HG02763 (cell line): ENCODE measurements around the gene FAM228A.
"Not testable (repeated sequence)": the region's sequence is repeated elsewhere in the genome, so short reads cannot be mapped to it uniquely, and the experiment has no call there.

Source experiments
- ATAC-seq: cut with Tn5 transposase; IDR thresholded peaks from one replicate; pipeline ENCODE4 v1.9.1; 2021; ENCODE audit warnings: mild to moderate bottlenecking, moderate library complexity; ENCODE audit not compliant: unreplicated experiment

FAM228A gene

GRCh38 chr2:24174851-24175277, at the start of gene FAM228A:
Gene FAM228A, plus strand, starts transcription at chr2:24175053. Its CDS starts 428 bp downstream, at chr2:24175481.
- no peak for ATAC-seq

- ATAC-seq = no peak
These were observed 48.9 kb upstream of the FAM228A start for GRCh38 chr2:24125956-24126355.

DNA sequence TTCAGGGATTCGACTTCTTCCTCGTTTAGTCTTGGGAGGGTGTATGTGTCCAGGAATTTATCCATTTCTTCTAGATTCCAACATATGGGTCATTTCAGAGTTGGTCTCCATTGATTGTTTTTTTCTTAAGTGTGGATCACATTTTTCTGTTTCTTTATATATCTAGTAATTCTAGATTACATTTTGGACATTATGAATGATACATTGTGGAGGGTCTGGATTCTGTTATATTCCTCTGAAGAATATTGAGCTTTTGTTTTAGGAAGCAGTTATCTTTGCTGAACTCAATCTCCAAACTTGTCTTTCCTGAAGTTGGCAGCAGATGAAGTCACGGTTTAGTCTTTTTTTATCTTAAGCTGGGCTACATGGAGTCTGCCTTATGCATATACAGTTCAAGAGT, 42.3 kb upstream of the FAM228A start:
- no peak for ATAC-seq

DNA sequence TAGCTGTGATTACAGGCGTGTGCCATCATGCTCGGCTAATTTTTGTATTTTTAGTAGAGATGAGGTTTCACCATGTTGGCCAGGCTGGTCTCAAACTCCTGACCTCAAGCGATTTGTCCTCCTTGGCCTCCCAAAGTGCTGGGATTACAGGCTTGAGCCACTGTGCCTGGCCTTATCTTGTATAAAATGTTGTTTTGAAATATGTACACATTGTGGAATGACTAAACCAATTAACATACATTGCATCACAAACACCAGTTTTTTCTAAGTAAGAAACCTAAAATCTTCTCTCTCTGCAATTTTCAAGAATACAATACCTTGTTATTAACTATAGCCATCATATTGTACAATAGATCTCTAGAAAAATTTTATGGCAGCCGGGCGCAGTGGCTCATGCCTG, 34.5 kb upstream of the FAM228A start:
- ATAC-seq = not testable (repeated sequence)

DNA sequence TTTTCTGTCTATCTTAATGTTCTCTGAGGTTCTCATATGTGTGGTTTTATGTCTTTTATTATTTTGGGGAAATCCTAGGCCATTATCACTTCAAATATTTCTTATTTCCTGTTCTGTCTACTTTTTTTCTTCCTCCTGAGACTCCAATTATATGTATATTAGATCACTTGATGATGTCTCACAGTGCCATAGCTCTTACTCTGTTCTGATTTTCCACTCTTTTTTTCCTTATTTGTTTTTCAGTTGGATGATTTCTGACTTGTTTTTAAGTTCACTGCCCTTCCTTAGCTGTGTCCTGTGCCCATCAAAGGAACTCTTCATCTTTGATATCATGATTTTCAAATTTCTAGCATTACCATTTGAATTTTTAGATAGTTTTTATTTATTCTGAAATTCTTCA, 27.5 kb upstream of the FAM228A start:
- no peak for ATAC-seq

- ATAC-seq = no peak
These were observed 22.2 kb upstream of the FAM228A start for GRCh38 chr2:24152413-24153197.

- no peak for ATAC-seq
These were observed 21.4 kb upstream of the FAM228A start for GRCh38 chr2:24153478-24153877.

DNA sequence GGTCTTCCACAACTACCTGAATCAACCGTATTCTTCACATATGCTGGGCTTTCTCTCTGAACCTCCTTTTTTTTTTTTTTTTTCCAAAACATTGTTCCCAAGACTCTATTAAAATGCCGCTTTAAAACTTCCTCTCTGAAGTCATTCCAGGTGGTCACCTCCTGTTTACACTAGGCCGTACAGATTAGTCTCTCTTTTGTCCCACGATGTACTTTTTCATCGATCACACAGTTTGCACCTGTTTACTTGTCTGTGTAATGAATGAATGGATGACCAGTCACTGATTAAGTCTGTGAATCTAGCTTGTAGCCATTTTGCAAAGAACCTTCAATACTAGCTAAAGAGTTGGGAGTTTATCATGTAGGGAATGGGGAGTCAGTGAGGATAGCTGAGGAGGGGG, 16.7 kb upstream of the FAM228A start:
- ATAC-seq = no peak

- ATAC-seq = no peak
These were observed 15.1 kb upstream of the FAM228A start for GRCh38 chr2:24159708-24160107.

GRCh38 chr2:24160761-24161160, 14.1 kb upstream of the FAM228A start:
- ATAC-seq = no peak

GRCh38 chr2:24162494-24162893, 12.4 kb upstream of the FAM228A start:
- ATAC-seq = no peak

DNA sequence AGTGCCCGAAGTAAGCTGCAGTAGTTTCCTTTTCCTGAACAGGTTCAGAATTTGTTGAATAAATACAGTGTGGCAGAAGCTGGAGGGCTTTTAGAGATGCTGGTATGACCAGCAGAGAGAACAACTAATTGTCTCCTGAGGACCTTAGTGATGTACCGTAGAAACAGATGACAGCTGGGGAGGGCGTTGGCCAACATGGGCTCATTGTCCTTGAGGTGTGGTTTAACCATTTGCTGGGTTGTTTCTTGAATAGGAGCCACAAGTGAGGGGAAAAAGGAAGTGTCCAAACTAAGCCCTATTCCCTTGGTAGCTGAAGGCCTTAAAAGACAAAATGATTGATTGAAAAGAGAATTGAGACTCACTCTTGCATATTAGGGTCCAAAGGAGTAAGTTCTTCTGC, 11.7 kb upstream of the FAM228A start:
- no peak for ATAC-seq

GRCh38 chr2:24163601-24164000, 11.3 kb upstream of the FAM228A start:
- ATAC-seq = no peak

DNA sequence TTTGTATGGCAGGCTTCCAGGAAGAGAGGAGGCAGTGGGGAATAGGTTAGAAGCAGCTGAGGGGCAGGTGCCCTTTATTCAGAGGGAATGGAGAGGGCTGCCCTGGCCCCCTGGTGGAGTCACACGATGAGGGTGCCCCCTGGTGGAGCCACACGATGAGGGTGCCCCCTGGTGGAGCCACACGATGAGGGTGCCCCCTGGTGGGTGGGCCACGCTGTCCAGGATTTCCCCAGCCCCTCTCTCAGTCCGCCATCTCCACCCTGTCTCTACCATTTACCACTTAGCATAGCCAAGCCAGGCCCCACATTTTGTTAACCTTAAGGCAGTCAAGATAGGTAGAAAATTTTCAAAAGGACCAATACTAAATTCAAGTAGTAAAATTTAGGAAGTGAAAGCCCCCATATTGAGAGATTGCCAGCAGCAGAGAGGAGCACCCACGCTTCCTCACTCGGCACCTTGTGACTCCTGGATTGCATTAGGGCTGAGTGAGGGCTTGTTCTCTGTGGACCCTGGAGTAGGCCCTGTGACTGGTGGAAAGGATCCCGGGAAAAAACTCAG, 10.4 kb upstream of the FAM228A start:
- peak; percentile 54 for ATAC-seq

- no peak for ATAC-seq
These were observed 5.8 kb upstream of the FAM228A start for GRCh38 chr2:24169023-24169422.

- no peak for ATAC-seq
These were observed 856 bp downstream of the FAM228A start for GRCh38 chr2:24175631-24176187.

DNA sequence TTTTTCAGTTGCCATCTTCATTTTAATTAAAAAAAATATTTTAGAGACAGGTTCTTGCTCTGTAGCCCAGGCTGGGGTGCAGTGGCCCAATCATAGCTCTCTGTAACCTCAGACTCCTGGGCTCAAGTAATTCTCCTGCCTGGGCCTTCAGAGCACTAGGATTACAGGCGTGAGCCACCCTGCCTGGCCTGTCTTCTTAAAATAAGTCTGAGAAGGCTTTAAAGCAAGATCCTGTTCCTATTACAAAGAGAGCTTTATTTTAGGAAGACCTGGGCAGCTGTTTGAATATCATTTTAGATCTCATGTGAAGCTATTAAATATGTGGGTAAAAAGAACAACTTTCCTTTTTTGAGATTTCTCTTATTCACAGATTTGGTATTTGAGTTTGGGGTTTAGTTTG, 1.5 kb downstream of the FAM228A start:
- ATAC-seq = no peak

GRCh38 chr2:24179683-24180082, 4.8 kb downstream of the FAM228A start:
- no peak for ATAC-seq

GRCh38 chr2:24181849-24182248, 7.0 kb downstream of the FAM228A start:
- ATAC-seq = no peak

- ATAC-seq = no peak
These were observed 7.7 kb downstream of the FAM228A start for GRCh38 chr2:24182507-24182906.

DNA sequence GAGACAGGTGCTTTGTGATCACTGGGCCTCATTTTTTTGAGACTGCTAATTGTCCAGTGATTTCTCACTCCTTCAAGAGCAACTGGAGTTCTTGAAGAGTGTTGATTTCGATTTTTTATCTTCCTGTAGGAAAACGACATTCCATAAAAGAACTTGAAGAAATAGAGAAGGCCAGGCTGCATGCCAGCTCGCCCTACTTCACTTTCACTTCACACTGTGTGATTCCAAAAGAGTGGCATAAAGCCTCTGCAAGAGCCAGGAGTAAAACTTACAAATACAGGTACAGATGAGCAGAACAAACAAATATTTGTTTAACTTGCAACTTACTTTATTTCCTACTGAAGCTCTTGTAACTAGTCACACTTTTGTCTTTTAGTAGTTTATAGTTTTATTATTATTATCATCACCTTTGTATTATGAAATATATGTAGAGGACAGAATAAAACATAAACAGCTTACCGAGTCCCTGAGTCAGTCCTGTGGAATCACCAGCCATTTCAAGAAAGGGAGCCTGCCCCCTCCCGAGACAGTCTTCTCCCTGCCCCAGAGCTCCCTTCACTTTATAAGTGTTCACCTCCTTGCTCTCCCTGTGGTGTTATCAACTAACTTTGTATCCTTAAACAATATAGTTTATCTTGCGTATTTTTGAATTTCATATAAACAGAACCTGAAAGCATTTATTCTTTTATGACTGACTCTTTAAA, 8.7 kb downstream of the FAM228A start:
- ATAC-seq = no peak

DNA sequence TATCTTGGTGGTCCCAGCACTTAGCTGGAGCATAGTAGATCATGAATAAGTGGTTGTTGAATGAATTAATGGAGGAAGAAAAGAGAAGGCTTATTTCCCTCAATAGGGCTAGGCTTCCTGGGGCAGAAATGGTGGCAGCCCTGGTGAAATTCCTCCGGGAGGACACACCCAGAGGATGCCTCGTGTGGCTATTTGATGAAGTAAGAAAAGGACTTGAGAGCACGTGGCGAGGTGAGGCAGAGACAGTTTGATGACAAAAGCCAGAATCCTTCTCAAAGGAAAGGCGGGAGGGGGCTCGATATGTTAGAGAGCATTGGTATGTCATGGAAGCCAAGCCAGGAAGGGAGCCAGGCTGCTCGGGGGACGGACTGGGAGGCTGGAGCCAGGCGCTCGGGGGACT, 14.7 kb downstream of the FAM228A start:
- ATAC-seq = no peak
